ENCODE measurements around the gene BRPF1.

BRPF1 gene

GRCh38 chr3:9712415-9712814, 19.1 kb upstream of the BRPF1 start:
- DNase-seq (ENCODE audit: low spot score) = no peak
- no peak for TF ChIP-seq CTCF (IDR thresholded peaks at IDR 0.05; ENCODE audit: extremely low read depth, insufficient read depth, missing control alignments)
- in situ Hi-C loops (cut with MboI; ENCODE audit: low pct_unique_long_range_greater_than_20kb, low sequenced_read_pairs, unreplicated experiment) = no loop called here

- in situ Hi-C loops (cut with MboI; ENCODE audit: low pct_unique_long_range_greater_than_20kb, low sequenced_read_pairs, unreplicated experiment) = no loop called here
- DNase-seq (ENCODE audit: low spot score) = no peak
- no peak for TF ChIP-seq CTCF (IDR thresholded peaks at IDR 0.05; ENCODE audit: extremely low read depth, insufficient read depth, missing control alignments)
These were observed 18.4 kb upstream of the BRPF1 start for GRCh38 chr3:9713142-9713541.

- in situ Hi-C loops (cut with MboI; ENCODE audit: low pct_unique_long_range_greater_than_20kb, low sequenced_read_pairs, unreplicated experiment) = no loop called here
- DNase-seq (ENCODE audit: low spot score) = no peak
- TF ChIP-seq CTCF (IDR thresholded peaks at IDR 0.05; ENCODE audit: extremely low read depth, insufficient read depth, missing control alignments) = no peak
These were observed 16.4 kb upstream of the BRPF1 start for GRCh38 chr3:9715136-9715535.

GRCh38 chr3:9715764-9716437, 15.6 kb upstream of the BRPF1 start:
- in situ Hi-C loops (cut with MboI; ENCODE audit: low pct_unique_long_range_greater_than_20kb, low sequenced_read_pairs, unreplicated experiment) = no loop called here
- TF ChIP-seq CTCF (IDR thresholded peaks at IDR 0.05; ENCODE audit: extremely low read depth, insufficient read depth, missing control alignments) = peak; percentile 27
- DNase-seq (ENCODE audit: low spot score) = no peak

GRCh38 chr3:9716801-9717555, 14.6 kb upstream of the BRPF1 start:
- in situ Hi-C loops (cut with MboI; ENCODE audit: low pct_unique_long_range_greater_than_20kb, low sequenced_read_pairs, unreplicated experiment) = no loop called here
- no peak for DNase-seq (ENCODE audit: low spot score)
- TF ChIP-seq CTCF (IDR thresholded peaks at IDR 0.05; ENCODE audit: extremely low read depth, insufficient read depth, missing control alignments) = no peak

- TF ChIP-seq CTCF (IDR thresholded peaks at IDR 0.05; ENCODE audit: extremely low read depth, insufficient read depth, missing control alignments) = no peak
- DNase-seq (ENCODE audit: low spot score) = no peak
- in situ Hi-C loops (cut with MboI; ENCODE audit: low pct_unique_long_range_greater_than_20kb, low sequenced_read_pairs, unreplicated experiment) = no loop called here
These were observed 14.0 kb upstream of the BRPF1 start for GRCh38 chr3:9717563-9717962.
